ENCODE results near the gene NXNL2. TPM values are rescaled to one million over a fixed set of nuclear protein-coding genes. Genes with fewer than 3 reads are reported as not detected.

The NXNL2 gene
- total and polyA plus RNA-seq, 4 donors = 0.09 to 0.14 TPM; not detected in 2

DNA sequence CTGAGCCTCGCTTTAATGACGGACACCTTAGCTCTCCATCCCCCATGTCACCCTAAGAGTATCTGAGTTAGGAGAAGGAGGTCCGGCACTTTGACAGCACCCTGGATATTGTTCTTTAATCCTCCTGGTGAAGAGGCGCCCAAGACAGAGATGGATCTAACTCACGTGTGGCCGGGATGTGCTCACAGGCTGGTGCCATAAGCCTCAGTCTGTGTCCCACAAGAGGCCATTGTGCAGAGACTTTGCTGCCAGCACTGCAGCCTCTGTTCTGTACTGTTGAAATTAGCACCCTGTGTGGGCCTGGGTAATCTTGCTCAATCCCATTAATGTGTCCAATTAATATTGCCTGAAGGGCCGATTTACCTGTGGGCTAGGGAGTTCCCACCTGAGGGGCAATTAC, 37.7 kb downstream of the NXNL2 start:
- H3K36me3 ChIP-seq (ENCODE audit: control insufficient read depth in 4 of 4, insufficient read depth in 3 of 4, low read depth in 1 of 4, low read length in 3 of 4) = no peaks in the 10 kb centered on the region
- H3K27ac ChIP-seq (ENCODE audit: low read depth in 1 of 2, low read length in 2 of 2) = no peak overlapping the region
- H3K9ac ChIP-seq (ENCODE audit: low read depth in 1 of 2, low read length in 2 of 2) = no peak overlapping the region
- TF ChIP-seq SP1 (IDR thresholded peaks at IDR 0.05) (no peak), MAX (IDR thresholded peaks at IDR 0.05) (no peak)
- no peaks in the 10 kb centered on the region for H3K27me3 ChIP-seq (ENCODE audit: control insufficient read depth in 4 of 4, insufficient read depth in 4 of 4, low read length in 3 of 4)
- no peak for DNase-seq (ENCODE audit: low spot score)
- 93% methylated on average over 7 of the region's 7 CpGs for WGBS
- H3K9me3 ChIP-seq (ENCODE audit: control insufficient read depth in 4 of 4, low read length in 3 of 4) = no peaks in the 10 kb centered on the region
- no peak overlapping the region for H3K4me3 ChIP-seq (ENCODE audit: low read depth in 1 of 3, low read length in 3 of 3)
- H3K4me1 ChIP-seq (ENCODE audit: control insufficient read depth in 4 of 4, insufficient read depth in 4 of 4, low read length in 3 of 4) = no peaks in the 10 kb centered on the region

GRCh38 chr9:88574953-88575352, 40.0 kb downstream of the NXNL2 start:
- Histone ChIP-seq H3K4me1 (ENCODE audit: control insufficient read depth in 4 of 4, insufficient read depth in 4 of 4, low read length in 3 of 4) (peaks cover 0 to 6% (median 1%) of the 10 kb centered on the region in 4 donors), H3K9ac (ENCODE audit: low read depth in 1 of 2, low read length in 2 of 2) (no peak overlapping the region), H3K27me3 (ENCODE audit: control insufficient read depth in 4 of 4, insufficient read depth in 4 of 4, low read length in 3 of 4) (no peaks in the 10 kb centered on the region), H3K9me3 (ENCODE audit: control insufficient read depth in 4 of 4, low read length in 3 of 4) (no peaks in the 10 kb centered on the region), H3K4me3 (ENCODE audit: low read depth in 1 of 3, low read length in 3 of 3) (no peak overlapping the region), H3K27ac (ENCODE audit: low read depth in 1 of 2, low read length in 2 of 2) (no peak overlapping the region), H3K36me3 (ENCODE audit: control insufficient read depth in 4 of 4, insufficient read depth in 3 of 4, low read depth in 1 of 4, low read length in 3 of 4) (no peaks in the 10 kb centered on the region)
- TF ChIP-seq, protein P1, sequence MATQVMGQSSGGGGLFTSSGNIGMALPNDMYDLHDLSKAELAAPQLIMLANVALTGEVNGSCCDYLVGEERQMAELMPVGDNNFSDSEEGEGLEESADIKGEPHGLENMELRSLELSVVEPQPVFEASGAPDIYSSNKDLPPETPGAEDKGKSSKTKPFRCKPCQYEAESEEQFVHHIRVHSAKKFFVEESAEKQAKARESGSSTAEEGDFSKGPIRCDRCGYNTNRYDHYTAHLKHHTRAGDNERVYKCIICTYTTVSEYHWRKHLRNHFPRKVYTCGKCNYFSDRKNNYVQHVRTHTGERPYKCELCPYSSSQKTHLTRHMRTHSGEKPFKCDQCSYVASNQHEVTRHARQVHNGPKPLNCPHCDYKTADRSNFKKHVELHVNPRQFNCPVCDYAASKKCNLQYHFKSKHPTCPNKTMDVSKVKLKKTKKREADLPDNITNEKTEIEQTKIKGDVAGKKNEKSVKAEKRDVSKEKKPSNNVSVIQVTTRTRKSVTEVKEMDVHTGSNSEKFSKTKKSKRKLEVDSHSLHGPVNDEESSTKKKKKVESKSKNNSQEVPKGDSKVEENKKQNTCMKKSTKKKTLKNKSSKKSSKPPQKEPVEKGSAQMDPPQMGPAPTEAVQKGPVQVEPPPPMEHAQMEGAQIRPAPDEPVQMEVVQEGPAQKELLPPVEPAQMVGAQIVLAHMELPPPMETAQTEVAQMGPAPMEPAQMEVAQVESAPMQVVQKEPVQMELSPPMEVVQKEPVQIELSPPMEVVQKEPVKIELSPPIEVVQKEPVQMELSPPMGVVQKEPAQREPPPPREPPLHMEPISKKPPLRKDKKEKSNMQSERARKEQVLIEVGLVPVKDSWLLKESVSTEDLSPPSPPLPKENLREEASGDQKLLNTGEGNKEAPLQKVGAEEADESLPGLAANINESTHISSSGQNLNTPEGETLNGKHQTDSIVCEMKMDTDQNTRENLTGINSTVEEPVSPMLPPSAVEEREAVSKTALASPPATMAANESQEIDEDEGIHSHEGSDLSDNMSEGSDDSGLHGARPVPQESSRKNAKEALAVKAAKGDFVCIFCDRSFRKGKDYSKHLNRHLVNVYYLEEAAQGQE (IDR thresholded peaks at IDR 0.05) = no peak
- TF ChIP-seq HNF4A (conservative IDR thresholded peaks at IDR 0.05) = no peak
- no peak for TF ChIP-seq NR2F2 (IDR thresholded peaks at IDR 0.05)
- no peak for TF ChIP-seq GABPA (IDR thresholded peaks at IDR 0.05 in 1 of 2, conservative IDR thresholded peaks at IDR 0.05 in 1 of 2)
- TF ChIP-seq EGR1 (IDR thresholded peaks at IDR 0.05; ENCODE audit: low read depth in 2 of 2) = no peak
- TF ChIP-seq, protein P2, sequence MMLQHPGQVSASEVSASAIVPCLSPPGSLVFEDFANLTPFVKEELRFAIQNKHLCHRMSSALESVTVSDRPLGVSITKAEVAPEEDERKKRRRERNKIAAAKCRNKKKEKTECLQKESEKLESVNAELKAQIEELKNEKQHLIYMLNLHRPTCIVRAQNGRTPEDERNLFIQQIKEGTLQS (IDR thresholded peaks at IDR 0.05) = no peak
- TF ChIP-seq, protein P3, sequence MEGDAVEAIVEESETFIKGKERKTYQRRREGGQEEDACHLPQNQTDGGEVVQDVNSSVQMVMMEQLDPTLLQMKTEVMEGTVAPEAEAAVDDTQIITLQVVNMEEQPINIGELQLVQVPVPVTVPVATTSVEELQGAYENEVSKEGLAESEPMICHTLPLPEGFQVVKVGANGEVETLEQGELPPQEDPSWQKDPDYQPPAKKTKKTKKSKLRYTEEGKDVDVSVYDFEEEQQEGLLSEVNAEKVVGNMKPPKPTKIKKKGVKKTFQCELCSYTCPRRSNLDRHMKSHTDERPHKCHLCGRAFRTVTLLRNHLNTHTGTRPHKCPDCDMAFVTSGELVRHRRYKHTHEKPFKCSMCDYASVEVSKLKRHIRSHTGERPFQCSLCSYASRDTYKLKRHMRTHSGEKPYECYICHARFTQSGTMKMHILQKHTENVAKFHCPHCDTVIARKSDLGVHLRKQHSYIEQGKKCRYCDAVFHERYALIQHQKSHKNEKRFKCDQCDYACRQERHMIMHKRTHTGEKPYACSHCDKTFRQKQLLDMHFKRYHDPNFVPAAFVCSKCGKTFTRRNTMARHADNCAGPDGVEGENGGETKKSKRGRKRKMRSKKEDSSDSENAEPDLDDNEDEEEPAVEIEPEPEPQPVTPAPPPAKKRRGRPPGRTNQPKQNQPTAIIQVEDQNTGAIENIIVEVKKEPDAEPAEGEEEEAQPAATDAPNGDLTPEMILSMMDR (IDR thresholded peaks at IDR 0.05; ENCODE audit: low read depth, low read length, missing input control) = no peak
- TF ChIP-seq FOXA1 (IDR thresholded peaks at IDR 0.05) = no peak
- no peak for TF ChIP-seq RAD21 (IDR thresholded peaks at IDR 0.05)
- TF ChIP-seq TAF1 (conservative IDR thresholded peaks at IDR 0.05) = no peak
- TF ChIP-seq HNF4G (IDR thresholded peaks at IDR 0.05) = no peak
- TF ChIP-seq JUND (IDR thresholded peaks at IDR 0.05) = no peak
- 55% methylated on average over 7 of the region's 7 CpGs for WGBS
- no peak for DNase-seq (ENCODE audit: low spot score)

Data from liver (tissue), 9 donors.